HepG2 (cell line): Measurements from ENCODE around the gene PRKCZ. TPM values are rescaled to one million over a fixed set of nuclear protein-coding genes. Genes with fewer than 3 reads are reported as not detected.

Experiments used
- ARID3A ChIP-seq: IDR thresholded peaks from 2 replicates; pipeline ENCODE4 v1.6.1; 2012; ENCODE audit warnings: low read depth, low read length, improper control_type of control experiment
- ATF7-NPFF ChIP-seq: sonication (generic); formaldehyde crosslinking; IDR thresholded peaks from 2 replicates; pipeline ENCODE4 v1.8.1; 2023; ENCODE audit warnings: mild to moderate bottlenecking, low read depth, missing genetic modification reagents, moderate library complexity
- CBX1 ChIP-seq: IDR thresholded peaks from one replicate; pipeline ENCODE4 v1.6.1; 2016; ENCODE audit warnings: antibody characterized with exemption, low read depth
- HES4 ChIP-seq: sonication (generic); formaldehyde crosslinking; IDR thresholded peaks from 2 replicates; pipeline ENCODE4 v1.9.0; 2021; ENCODE audit warnings: mild to moderate bottlenecking, missing genetic modification reagents, borderline replicate concordance
- LBX2 ChIP-seq: sonication (generic); formaldehyde crosslinking; IDR thresholded peaks from 2 replicates; pipeline ENCODE4 v1.5.0; 2020; ENCODE audit warnings: missing genetic modification reagents, mild to moderate bottlenecking, borderline replicate concordance
- MEIS1 ChIP-seq: sonication (generic); formaldehyde crosslinking; IDR thresholded peaks from 2 replicates; pipeline ENCODE4 v1.9.0; 2021; ENCODE audit warnings: mild to moderate bottlenecking, missing genetic modification reagents, moderate library complexity, borderline replicate concordance
- MTA1 ChIP-seq: sonication (generic); formaldehyde crosslinking; IDR thresholded peaks from 2 replicates; pipeline ENCODE4 v1.4.0; 2020; ENCODE audit warnings: missing genetic modification reagents, mild to moderate bottlenecking, borderline replicate concordance
- NFKB2 ChIP-seq: sonication (generic); formaldehyde crosslinking; IDR thresholded peaks from 2 replicates; pipeline ENCODE4 v1.4.0; 2020; ENCODE audit warnings: missing genetic modification reagents, borderline replicate concordance
- PAX8 ChIP-seq: sonication (generic); formaldehyde crosslinking; IDR thresholded peaks from 2 replicates; pipeline ENCODE4 v1.8.0; 2022; ENCODE audit warnings: mild to moderate bottlenecking, missing genetic modification reagents, borderline replicate concordance
- POLR2AphosphoS2 ChIP-seq: IDR thresholded peaks from 2 replicates; pipeline ENCODE4 v1.6.1; 2011; ENCODE audit warnings: low read depth, low read length, improper control_type of control experiment
- SIN3B ChIP-seq: fragments of 150-350 bp; IDR thresholded peaks from 2 replicates; pipeline ENCODE4 v1.6.1; 2014; ENCODE audit warnings: low read length
- SP4 ChIP-seq: sonication (generic); formaldehyde crosslinking; IDR thresholded peaks from 2 replicates; pipeline ENCODE4 v1.8.1; 2023; ENCODE audit warnings: mild to moderate bottlenecking, missing genetic modification reagents
- TSC22D2 ChIP-seq: sonication (generic); formaldehyde crosslinking; IDR thresholded peaks from 2 replicates; pipeline ENCODE4 v1.5.1; 2020; ENCODE audit warnings: missing genetic modification reagents, mild to moderate bottlenecking, borderline replicate concordance
- XBP1 ChIP-seq: sonication (generic); formaldehyde crosslinking; IDR thresholded peaks from 2 replicates; pipeline ENCODE4 v1.5.0; 2020; ENCODE audit warnings: missing genetic modification reagents
- YEATS4 ChIP-seq: sonication (generic); formaldehyde crosslinking; IDR thresholded peaks from 2 replicates; pipeline ENCODE4 v1.4.0; 2020; ENCODE audit warnings: missing genetic modification reagents, borderline replicate concordance
- ZFP90 ChIP-seq: sonication (generic); formaldehyde crosslinking; IDR thresholded peaks from 2 replicates; pipeline ENCODE4 v1.8.0; 2022; ENCODE audit warnings: missing genetic modification reagents, mild to moderate bottlenecking, inconsistent platforms, borderline replicate concordance
- ZGPAT ChIP-seq: IDR thresholded peaks from 2 replicates; pipeline ENCODE4 v1.6.1; 2016; ENCODE audit warnings: mild to moderate bottlenecking
- ZMAT3 ChIP-seq: sonication (generic); formaldehyde crosslinking; conservative IDR thresholded peaks from 2 replicates; pipeline ENCODE4 v1.7.0; 2021; ENCODE audit warnings: missing genetic modification reagents
- ZMYM4 ChIP-seq: sonication (generic); formaldehyde crosslinking; IDR thresholded peaks from 2 replicates; pipeline ENCODE4 v1.8.1; 2023; ENCODE audit warnings: mild to moderate bottlenecking, missing genetic modification reagents
- ZNF12 ChIP-seq: sonication (generic); formaldehyde crosslinking; IDR thresholded peaks from 2 replicates; pipeline ENCODE4 v1.5.0; 2020; ENCODE audit warnings: missing genetic modification reagents
- ZNF20 ChIP-seq: sonication (generic); formaldehyde crosslinking; IDR thresholded peaks from 2 replicates; pipeline ENCODE4 v1.4.0; 2020; ENCODE audit warnings: mild to moderate bottlenecking, moderate library complexity, missing genetic modification reagents
- ZNF546 ChIP-seq: sonication (generic); formaldehyde crosslinking; conservative IDR thresholded peaks from 2 replicates; pipeline ENCODE4 v1.8.1; 2023; ENCODE audit warnings: mild to moderate bottlenecking, missing genetic modification reagents
- ZNF562 ChIP-seq: sonication (generic); formaldehyde crosslinking; IDR thresholded peaks from 2 replicates; pipeline ENCODE4 v1.8.0; 2022; ENCODE audit warnings: missing genetic modification reagents, borderline replicate concordance
- ZNF709 ChIP-seq: sonication (generic); formaldehyde crosslinking; IDR thresholded peaks from 2 replicates; pipeline ENCODE4 v1.5.0; 2020; ENCODE audit warnings: mild to moderate bottlenecking, missing genetic modification reagents
- ZNF841 ChIP-seq: sonication (generic); formaldehyde crosslinking; IDR thresholded peaks from 2 replicates; pipeline ENCODE4 v1.8.1; 2023; ENCODE audit warnings: missing genetic modification reagents, borderline replicate concordance
- polyA plus RNA-seq, 8 experiments: library from polyadenylated mRNA; depleted of rRNA in 3 of 8; stranded (reverse) in 7 of 8; unstranded in 1 of 8; fragments of >200 nt; fragmentation: Illumina TruSeq in 4 of 8; extraction: Trizol in 4 of 8; gene quantifications; 2 replicates each; pipeline versions ENCODE4 v1.2.1 to v1.2.3, GENCODE V29; 2011 to 2016; ENCODE audit warnings: low read depth in 4 of 8, missing spikeins in 1 of 8, mixed read lengths in 1 of 8; ENCODE audit not compliant: insufficient read depth in 1 of 8
- total RNA-seq, 5 experiments: library from RNA; depleted of rRNA; stranded (reverse); fragments of >200 nt; fragmentation: Illumina TruSeq; extraction: Trizol; gene quantifications; 2 replicates each; pipeline ENCODE4 v1.2.3, GENCODE V29; 2016; ENCODE audit warnings: low read depth in 1 of 5
- TF ChIP-seq, protein P1 (sequence below): sonication (generic); formaldehyde crosslinking; IDR thresholded peaks from 2 replicates; pipeline ENCODE4 v1.8.1; 2023; ENCODE audit warnings: missing genetic modification reagents, mild to moderate bottlenecking, borderline replicate concordance
- TF ChIP-seq, protein P2 (sequence below): sonication (generic); formaldehyde crosslinking; IDR thresholded peaks from 2 replicates; pipeline ENCODE4 v1.5.1; 2020; ENCODE audit warnings: missing genetic modification reagents, mild to moderate bottlenecking, borderline replicate concordance

Gene PRKCZ
- total and polyA plus RNA-seq, 2 of the 13 experiments (the other 11 are each of a cell fraction or from before 2014, with no cell fraction given): 34.7 to 85.2 TPM

DNA sequence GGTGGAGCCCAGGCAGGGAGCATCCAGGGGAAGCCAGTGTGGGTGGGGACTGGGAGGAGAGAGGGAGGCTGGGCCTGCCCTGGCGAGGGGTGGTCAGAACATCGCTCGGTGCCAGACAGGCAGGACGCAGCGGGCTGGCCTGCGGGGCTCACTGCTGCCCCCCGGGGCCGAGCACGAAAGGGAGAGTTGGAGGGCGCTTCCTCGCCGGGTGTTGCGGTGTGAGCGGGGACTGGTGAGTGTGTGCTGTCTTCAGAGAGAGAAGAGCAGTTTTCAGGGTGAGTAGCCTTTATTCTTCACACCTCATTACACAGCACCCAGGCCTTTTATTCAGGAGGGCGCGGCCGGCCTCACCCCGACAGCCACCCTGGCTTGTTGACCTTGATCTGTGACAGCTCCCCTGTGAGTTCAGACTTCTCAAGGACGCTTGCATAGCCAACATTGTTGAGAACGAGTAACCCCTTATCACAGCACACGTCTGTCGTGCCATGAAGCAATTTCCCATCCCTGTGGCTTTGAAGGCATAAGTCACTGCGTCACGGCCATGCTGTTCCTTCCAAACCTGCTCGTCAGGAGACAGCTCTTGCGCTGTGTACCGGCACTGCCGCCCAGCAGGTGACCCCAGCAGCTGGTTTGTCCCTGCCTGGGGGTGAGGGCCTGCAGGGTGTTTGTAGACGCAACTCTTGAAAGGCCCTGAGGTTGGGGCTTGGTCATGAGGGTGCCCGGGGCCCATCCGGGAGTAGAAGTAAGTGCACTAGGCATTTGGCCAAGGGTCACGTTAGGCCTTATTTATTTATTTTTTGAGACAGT, 54.6 kb downstream of the PRKCZ start (continued):
- TF ChIP-seq ZGPAT (CRISPR knock-in tag): peak; percentile 63; the same call in 1 of the 2 replicates
- no peak for TF ChIP-seq ZFP90 (CRISPR knock-in tag)
- no peak for TF ChIP-seq CBX1
- no peak for TF ChIP-seq ZMYM4 (CRISPR knock-in tag)
- no peak for TF ChIP-seq ZNF20 (CRISPR knock-in tag)
- no peak for TF ChIP-seq ZNF841 (CRISPR knock-in tag)
- TF ChIP-seq YEATS4: peak; percentile 50; the same call in 1 of the 2 replicates
- no peak for TF ChIP-seq ZNF12 (CRISPR knock-in tag)
- no peak for TF ChIP-seq ZMAT3 (CRISPR knock-in tag)
- no peak for TF ChIP-seq ARID3A
- no peak for TF ChIP-seq SP4 (CRISPR knock-in tag)
- TF ChIP-seq, protein P1, sequence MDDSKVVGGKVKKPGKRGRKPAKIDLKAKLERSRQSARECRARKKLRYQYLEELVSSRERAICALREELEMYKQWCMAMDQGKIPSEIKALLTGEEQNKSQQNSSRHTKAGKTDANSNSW (CRISPR knock-in tag): no peak; the same call in 1 of the 2 replicates
- TF ChIP-seq MEIS1: peak; percentile 67; the same call in 1 of the 2 replicates
- TF ChIP-seq LBX2 (CRISPR knock-in tag): no peak
- TF ChIP-seq PAX8 (CRISPR knock-in tag): no peak
- no peak for TF ChIP-seq NFKB2
- TF ChIP-seq POLR2AphosphoS2: no peak
- TF ChIP-seq ZNF709 (CRISPR knock-in tag): no peak
- TF ChIP-seq TSC22D2: no peak
- TF ChIP-seq XBP1: no peak
- TF ChIP-seq SIN3B: no peak
- TF ChIP-seq ATF7-NPFF: no peak
- TF ChIP-seq, protein P2, sequence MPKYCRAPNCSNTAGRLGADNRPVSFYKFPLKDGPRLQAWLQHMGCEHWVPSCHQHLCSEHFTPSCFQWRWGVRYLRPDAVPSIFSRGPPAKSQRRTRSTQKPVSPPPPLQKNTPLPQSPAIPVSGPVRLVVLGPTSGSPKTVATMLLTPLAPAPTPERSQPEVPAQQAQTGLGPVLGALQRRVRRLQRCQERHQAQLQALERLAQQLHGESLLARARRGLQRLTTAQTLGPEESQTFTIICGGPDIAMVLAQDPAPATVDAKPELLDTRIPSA (CRISPR knock-in tag): no peak
- no peak for TF ChIP-seq ZNF546 (CRISPR knock-in tag)
- no peak for TF ChIP-seq HES4 (CRISPR knock-in tag)
- peak; percentile 79; the same call in 1 of the 2 replicates for TF ChIP-seq MTA1 (CRISPR knock-in tag)
- no peak for TF ChIP-seq ZNF562 (CRISPR knock-in tag)
